ENCODE results near the gene KLC4.

KLC4 gene

DNA sequence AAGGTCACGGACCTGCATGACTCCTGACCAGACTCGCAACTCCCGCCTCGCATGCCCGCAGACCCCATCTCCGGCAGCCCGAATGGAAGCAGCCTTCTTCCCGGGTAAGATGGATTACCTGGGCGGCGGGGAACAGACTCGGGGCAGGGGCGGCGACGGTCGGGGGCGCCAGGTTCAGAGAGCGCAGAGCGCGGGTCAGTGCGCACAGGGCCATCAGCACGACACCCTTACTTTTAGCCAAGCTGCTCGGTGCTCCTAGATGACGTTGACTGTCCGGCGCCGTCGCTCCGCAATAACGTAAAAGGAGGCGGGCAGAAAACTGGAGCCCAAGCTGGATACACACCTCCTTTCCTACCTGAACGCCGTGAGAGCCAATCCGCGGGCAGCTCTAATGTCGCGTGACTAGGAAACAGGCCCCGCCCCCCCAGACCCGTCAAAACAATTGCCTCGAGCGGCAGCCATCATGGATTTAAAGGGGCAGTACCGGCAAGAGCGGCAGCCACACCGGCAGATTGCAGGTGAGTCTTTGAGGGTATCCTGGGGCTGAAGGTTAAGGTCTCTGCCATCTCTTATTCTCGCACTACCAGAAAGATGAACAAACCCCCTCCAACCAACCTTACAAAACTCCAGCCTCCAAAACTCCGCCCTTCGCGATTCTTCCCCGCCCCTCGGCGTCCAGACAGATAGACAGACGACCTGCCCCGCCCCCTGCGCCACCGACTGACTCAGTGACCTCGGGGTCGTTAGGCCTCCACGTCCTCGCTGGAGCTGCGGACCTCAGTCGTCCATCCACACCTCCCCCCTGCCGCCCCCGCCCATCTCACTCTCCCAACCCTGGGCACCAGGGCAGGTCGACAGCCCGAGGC is at the start of gene KLC4, which contains the start of gene MRPL2:
Gene KLC4, plus strand, starts transcription at position 464 of the 866 bp plus-strand sequence. CDS start 1,705 bp downstream, outside the sequence.
Gene MRPL2, minus strand, starts transcription at position 267 of the 866 bp plus-strand sequence. Its CDS starts 53 bp downstream, at position 214.
- DNase-seq (ENCODE audit: low spot score), result peak; percentile 98

- no peak for DNase-seq (ENCODE audit: low spot score)
These were observed 48.2 kb upstream of the KLC4 start for GRCh38 chr6:43011207-43011606.

DNA sequence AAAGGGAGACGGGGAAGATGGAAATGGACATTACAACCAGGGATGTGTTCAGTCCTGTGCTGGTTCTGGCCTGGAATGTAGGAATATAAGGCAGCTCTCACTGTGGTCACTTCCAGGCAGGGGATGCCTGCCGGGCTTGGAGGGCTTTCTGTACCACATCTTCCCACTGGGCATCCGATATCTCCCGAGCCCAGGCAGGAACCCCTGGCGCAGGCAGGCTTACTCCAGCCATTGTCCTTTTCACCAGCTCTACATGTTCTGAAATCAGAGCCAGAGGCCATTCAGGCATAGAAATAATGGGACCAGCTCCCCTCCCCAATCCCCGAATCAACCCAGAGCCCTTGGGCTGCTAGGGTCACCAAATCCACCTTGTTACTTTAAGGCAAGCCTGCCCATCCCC is 47.1 kb upstream of the KLC4 start:
- DNase-seq (ENCODE audit: low spot score), result no peak

DNA sequence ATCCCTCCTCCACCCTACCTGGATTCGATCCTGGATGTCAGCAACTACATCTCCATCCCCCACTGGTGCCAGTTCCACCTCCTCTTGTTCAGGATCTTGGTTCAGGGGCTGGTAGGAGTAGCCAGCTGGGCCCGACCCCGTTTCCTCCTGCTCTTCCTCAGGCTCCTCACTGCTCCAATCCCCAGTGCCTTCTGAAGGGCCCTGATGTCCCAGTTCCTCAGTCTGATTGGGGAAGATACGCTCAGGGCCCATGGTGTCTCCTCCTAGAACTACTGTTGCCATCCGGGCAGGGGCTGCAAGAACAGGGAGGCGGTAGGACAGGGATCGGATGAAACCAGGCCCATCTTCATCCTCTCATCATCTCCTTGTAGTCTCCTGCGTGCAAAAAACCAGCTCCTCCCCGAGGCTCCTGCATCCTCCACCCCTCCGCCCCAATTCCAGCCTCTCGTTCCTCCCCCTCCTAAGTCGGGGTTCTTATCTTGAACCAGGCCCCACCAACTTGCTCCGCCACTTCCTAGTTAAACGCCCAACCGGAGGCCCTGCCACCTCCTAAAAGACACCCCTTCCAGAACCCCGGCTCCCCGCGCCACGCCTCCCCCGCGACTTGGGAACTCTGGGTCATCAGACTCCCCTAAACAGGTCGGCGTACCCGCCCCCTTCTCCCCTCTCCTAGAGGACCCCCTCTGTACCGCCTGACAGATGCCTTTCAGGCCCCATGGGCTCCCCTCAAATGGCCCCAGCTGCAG is 46.2 kb upstream of the KLC4 start:
- DNase-seq (ENCODE audit: low spot score), result no peak

GRCh38 chr6:43013843-43014433 is 45.5 kb upstream of the KLC4 start, which contains the start of the genes KLHDC3 and MEA1:
Gene KLHDC3, plus strand, starts transcription at chr6:43014249. Its CDS starts 2,944 bp downstream, at chr6:43017193.
Gene MEA1, minus strand, starts transcription at chr6:43013946. Its CDS starts 133 bp downstream, at chr6:43013813.
- DNase-seq (ENCODE audit: low spot score), result peak; percentile 100

GRCh38 chr6:43014434-43014909 is 45.0 kb upstream of the KLC4 start:
- no peak for DNase-seq (ENCODE audit: low spot score)

- no peak for DNase-seq (ENCODE audit: low spot score)
These were observed 43.1 kb upstream of the KLC4 start for GRCh38 chr6:43016176-43016942.

GRCh38 chr6:43016943-43017334 is 42.5 kb upstream of the KLC4 start:
- DNase-seq (ENCODE audit: low spot score), result no peak

DNA sequence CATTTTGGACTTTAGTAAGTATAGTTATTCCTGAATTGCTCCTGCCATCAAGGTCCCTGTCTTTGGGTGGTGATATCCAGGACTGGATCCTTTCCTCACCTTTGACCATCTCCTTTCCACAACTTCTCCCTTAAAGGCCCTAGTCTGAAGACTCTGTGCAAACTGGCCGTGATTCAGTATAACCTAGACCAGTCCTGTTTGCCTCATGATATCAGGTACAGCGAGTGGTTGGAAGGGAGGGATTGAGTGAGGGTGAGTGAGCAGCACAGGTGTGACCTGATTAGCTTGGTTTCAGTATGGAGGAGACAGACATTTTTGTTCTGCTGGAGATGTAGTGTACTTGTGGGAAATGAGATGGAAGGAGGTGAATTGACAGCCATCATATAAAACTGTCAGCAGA is 40.3 kb upstream of the KLC4 start:
- DNase-seq (ENCODE audit: low spot score), result no peak

GRCh38 chr6:43020052-43020705 is 39.3 kb upstream of the KLC4 start:
- no peak for DNase-seq (ENCODE audit: low spot score)

GRCh38 chr6:43020847-43021246 is 38.6 kb upstream of the KLC4 start:
- no peak for DNase-seq (ENCODE audit: low spot score)

GRCh38 chr6:43021270-43022047 is 38.0 kb upstream of the KLC4 start, which contains the start of gene RRP36:
Gene RRP36, plus strand, starts transcription at chr6:43021623. Its CDS starts 32 bp downstream, at chr6:43021655.
- DNase-seq (ENCODE audit: low spot score), result peak; percentile 81

DNA sequence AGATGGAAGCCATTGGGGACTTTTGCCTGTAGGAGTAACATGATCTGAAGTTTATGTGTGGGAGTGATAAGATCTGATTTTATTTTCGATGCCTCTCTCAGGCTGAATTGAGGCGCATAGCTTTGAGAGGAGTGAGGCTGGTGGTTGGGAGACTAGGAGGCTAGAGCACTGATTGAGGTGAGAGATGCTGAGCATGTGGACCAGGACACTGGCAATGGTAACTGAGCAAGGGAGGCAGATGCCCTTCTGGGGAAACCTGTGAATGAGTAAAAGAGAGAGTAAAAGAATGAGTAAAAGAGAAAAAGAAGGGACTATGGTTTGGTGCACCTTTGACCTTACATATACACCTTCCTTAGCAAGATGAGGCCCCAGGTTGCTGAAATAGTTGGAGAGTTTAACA is 35.0 kb upstream of the KLC4 start:
- peak; percentile 48 for DNase-seq (ENCODE audit: low spot score)

GRCh38 chr6:43026365-43026764 is 33.1 kb upstream of the KLC4 start:
- no peak for DNase-seq (ENCODE audit: low spot score)

DNA sequence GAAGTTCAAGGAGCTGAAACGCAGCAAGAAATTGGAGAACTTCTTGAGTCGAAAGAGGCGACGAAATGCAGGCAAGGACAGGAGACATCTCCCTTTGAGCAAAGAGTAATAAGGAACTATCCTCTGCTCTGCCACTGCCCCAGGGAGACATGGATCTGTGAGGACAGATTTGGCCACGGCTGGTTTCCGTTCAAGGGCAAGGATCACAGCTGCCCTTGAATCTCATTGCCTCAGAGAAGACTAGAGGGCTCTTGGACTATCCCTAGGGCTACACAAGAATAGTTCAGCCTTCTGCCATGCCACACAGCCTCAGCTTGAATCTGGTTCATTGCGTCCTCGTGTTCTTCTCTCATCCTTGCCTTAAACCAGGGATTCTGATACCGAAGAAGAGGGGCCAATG is 30.3 kb upstream of the KLC4 start:
- no peak for DNase-seq (ENCODE audit: low spot score)

DNA sequence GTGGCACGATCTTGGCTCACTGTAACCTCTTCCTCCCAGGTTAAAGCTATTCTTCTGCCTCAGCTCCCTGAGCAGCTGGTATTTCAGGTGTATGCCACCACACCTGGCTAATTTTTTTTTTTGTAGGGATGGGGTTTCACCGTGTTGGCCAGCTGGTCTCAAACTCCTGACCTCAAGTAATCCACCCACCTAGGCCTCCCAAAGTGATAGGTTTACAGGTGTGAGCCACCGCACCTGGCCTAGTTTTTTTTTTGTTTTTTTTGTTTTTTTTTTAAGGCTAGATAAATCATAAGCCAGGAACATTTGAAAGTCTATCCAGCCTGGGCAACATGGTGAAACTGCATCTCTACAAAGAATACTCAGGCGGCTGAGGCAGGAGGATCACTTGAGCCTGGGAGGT is 27.1 kb upstream of the KLC4 start:
- DNase-seq (ENCODE audit: low spot score), result no peak

DNA sequence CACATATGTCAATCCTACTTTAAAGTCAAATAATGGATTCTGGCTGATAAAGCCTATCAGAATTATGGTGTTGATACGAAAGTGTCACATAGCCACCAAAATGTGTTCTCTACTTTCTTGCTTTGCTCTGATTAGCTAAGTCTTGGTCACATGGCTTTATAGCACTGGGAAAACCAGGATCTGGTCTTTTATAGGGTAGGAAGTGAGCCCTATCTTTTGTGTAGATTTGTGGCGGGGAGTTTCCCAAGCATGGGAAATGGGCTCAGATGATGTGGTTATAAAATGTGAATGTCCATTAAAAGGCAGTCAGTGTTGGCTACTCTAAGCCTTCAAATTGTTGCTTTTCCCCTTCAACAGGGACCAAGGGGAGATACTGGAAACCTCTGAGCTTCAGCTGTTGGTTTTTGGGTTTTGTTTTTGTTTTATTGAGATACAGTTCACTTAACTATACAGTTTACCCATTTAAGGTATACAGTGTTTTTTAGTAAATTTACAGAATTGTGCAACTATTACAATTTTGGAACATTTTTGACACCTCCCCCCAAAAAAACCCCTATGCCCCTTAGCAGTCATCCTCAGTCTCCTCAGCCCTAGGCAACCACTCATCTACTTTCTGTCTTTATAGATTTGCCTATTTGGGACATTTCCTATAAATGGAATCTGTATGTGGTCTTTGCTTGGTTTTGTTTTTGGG is 25.8 kb upstream of the KLC4 start:
- DNase-seq (ENCODE audit: low spot score), result no peak

DNA sequence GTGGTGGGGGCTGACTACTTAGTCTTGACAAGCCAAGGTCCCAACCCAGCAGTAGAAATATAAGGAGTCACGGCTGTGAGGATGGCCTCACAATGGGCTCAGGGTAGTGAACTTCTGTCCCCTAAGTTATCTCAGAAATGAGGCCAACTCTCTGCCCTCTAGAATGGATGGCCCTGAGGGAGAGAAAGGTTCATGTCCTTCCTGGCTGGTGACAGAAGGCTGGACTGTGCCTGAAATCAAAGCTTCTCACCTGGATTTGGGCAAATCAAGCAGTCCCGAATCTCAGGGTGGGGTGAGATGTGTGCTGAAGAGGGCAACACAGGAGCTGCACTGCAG is 25.3 kb upstream of the KLC4 start:
- no peak for DNase-seq (ENCODE audit: low spot score)

- DNase-seq (ENCODE audit: low spot score), result no peak
These were observed 23.8 kb upstream of the KLC4 start for GRCh38 chr6:43035495-43036194.
